GM18507 (cell line): ENCODE results near the gene MAD1L1.

Experiments used
- DNase-seq: peaks from one replicate; pipeline ENCODE4 v3.0.0; 2011; ENCODE audit warnings: low read depth; ENCODE audit not compliant: insufficient read length; ENCODE audit errors: extremely low spot score
- FAIRE-seq: peaks from 2 replicates; lab custom pipeline; 2011; peaks lifted over from hg19 to GRCh38; lab: Jason Lieb, UNC

MAD1L1 gene

GRCh38 chr7:2114926-2115759 lies 117.6 kb downstream of the MAD1L1 start:
- no peak for FAIRE-seq
- no peak for DNase-seq

GRCh38 chr7:2114052-2114451 lies 118.7 kb downstream of the MAD1L1 start:
- DNase-seq (no peak), FAIRE-seq (no peak)

DNA sequence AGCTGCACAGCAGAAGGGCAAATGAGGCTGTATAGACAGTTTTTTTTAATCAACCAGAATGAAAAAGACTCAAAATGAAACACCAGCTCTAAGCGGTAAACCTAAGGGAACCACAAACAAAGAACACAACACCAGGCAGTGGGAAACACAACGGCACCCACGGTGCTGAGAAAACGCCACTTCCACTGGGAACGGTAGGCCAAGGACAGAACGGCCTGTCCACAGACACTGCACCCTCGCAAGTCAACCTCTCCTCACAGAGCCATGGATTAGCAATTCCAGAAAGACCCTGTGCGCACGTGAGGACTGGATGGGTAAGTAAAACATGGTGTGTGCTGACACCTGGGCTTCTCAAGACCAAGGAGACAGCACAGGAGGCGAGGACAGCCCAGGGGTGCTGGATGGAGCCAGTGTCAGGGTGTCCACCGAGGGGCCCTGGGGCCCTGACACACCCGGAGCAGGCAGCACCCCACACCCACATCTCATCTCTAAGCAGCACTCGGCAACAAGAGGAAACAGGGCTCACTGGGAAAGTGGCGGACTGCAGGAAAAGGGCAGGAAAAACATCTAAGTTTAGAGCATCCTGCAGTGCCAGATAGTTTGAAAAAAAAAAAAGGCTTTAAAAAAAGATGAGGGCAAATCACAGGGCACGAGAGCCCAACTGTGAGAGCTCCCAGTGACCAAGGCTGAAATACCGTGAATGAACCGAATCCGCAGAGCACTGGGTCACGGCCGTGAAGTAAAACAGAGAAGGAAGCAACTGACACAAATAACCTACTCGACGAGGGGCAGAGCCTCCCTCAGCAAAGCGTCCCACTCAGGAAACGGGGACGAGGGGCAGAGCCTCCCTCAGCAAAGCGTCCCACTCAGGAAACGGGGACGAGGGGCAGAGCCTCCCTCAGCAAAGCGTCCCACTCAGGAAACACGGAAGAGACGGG lies 120.2 kb downstream of the MAD1L1 start:
- no peak for DNase-seq
- FAIRE-seq, result no peak

- FAIRE-seq (no peak), DNase-seq (no peak)
Observed at GRCh38 chr7:2111568-2111967, 121.2 kb downstream of the MAD1L1 start.

DNA sequence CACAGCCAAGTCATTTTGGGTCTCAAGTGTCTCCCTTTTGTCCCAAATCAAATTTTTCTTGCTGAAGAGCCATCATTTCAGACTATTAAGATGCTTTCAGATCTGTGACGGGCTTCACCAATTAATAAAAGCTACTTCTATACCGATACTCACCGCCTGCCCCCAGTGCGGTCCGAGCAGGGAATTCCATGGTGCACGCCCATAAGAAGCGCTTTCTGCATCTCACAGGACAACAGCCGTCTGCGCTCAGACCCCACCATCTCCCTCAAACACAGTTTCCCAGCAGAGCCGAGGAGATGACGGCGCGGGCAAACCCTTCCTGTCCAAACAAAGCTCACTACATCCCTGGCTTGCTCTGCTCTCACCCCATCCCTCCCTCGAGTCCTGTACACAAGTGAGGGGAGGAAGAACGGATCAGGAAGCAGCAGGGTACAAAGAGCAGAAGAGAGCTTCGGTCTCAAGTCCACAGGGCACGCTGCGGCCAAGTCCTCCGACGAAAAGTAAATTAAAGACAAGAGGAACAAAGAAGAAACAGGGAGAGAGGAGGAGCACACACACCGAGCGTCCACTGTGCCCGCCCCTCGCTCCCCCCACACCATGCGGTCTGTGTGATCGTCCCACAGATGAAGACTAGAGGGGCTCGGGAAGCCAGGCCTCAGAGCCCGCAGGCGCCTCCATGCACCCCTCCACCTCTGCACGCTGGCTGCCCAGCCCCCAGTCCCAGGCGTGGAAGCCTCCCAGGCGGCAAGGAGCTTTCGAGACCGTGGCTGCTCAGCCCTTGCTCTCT lies 121.9 kb downstream of the MAD1L1 start:
- FAIRE-seq, result no peak
- DNase-seq, result no peak

GRCh38 chr7:2109936-2110609 lies 122.7 kb downstream of the MAD1L1 start:
- FAIRE-seq (no peak), DNase-seq (peak; percentile 22)

DNA sequence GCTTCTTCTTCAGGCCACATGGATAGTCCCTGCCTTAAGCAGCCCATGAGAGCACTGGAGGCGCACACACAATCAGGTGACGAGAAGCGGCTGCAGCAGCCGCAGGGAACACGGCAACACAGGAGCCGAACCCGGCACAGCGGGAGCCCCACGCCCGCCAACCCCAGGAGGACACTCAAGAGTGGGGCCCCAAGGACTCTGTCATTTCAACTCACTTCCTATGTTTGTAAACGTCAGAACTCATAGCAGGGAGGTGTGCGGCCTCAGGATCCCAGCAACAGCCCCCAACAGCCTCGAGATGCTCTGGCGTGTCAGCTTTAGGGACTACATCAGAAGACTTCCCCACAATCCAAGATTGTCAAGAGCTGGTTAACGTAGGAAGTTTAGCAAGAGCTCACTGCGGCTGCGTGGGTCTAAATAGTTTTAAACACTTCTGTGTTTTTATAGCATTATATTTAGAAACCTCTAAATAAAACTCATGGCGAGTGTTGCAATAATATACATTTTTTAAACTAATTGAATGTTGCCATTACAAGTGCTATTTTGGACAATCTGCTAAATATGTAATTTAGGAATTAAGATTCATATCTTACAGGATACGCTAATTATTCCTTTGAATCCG lies 123.4 kb downstream of the MAD1L1 start:
- DNase-seq, result no peak
- no peak for FAIRE-seq

DNA sequence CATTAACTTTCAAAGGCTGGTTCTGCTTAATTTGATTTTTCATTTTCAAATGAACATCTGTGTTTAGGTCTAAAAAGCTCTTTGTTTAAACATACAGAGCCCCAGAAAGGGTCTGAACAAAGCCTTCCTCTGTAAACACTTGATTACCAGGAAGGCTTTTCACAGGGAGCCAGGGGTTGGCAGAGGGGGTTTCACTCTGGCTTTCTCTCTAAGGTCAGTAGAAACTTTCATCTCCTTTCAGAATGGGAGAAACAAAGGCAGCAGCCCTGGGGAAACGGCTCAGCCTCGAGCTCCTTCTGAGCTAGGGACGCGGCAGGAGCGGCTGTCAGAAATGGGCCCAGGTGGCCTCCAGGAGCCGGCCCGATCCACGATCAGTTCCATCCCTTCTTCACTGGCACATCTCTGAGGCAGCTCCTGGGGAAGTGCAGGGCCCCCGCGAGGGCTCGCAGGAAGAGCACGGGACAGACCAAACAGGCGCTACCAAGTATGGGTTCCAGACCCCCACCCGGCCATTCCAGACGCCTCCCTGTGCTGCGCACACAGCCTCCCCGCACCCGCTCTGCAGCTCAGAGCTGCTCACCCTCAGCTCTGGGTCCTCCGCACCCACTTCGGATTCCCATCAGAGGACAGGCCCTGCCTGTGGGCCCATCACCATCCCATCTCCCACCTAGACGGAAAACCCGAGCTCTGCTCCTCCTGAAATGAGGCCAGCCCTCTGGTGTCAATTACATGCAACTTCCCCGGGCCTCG lies 124.1 kb downstream of the MAD1L1 start:
- FAIRE-seq, result no peak
- DNase-seq, result no peak

DNA sequence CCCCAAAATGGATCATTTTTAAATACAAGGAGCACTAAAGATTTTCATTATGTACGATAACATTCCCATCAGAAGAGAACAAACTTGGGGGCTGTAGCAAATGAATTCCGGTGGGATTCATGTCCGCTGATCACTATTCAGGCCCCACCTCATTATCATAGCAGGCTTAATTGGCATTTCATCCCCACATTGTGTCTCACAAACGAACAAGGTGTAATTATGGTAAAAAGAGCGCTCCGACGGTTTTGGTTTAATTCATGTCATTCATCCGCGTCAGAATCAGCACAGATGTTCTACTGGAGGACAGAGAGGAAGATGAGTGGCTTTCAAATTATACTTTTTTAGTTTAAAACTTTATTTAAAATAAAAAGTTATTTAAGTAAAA lies 124.7 kb downstream of the MAD1L1 start:
- FAIRE-seq, result no peak
- DNase-seq, result no peak

- DNase-seq (no peak), FAIRE-seq (no peak)
Observed at GRCh38 chr7:2107386-2108070, 125.2 kb downstream of the MAD1L1 start.

DNA sequence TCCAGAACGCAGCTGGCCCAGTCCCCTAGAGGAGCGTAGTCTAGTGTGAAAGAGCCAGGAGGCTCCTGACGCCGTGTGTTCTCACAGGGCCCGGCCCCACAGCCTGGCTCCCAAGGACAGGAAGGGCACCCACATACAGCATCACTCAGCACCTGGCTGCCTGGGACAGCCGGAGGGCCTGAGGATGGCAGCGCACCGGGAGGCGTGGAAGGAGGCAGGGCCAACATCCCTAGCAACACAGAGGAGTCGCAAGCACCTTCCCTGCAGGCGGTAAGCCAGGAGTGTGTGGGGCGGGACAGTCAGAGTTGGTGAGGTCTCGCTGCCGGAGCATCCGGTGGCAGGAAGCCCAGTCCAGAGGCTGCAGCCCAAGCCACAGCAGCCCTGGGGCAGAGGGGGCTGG lies 125.8 kb downstream of the MAD1L1 start:
- FAIRE-seq (no peak), DNase-seq (no peak)

- no peak for DNase-seq
- FAIRE-seq, result no peak
Observed at GRCh38 chr7:2106440-2106839, 126.3 kb downstream of the MAD1L1 start.

- FAIRE-seq (no peak), DNase-seq (no peak)
Observed at GRCh38 chr7:2105917-2106316, 126.8 kb downstream of the MAD1L1 start.

DNA sequence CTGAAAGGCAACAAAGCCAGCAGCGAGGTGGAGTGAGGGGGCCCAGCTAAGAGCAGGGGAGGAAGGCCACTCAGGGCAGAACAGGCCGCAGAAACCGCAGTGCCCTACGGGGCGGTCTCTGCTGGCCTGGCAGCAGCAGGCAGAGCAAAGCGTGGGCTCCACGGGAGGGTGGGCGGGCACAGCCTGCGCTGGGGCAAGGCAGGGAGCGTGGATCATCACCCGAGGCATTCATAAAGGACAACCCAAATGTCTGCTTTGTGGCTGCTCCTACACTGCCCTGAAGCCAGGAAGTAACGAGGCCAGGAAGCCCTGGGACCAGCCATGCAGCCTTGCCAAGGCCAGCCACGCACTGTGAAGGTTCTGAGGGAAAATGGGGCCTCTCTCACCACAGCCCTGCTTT lies 127.5 kb downstream of the MAD1L1 start:
- FAIRE-seq, result no peak

DNA sequence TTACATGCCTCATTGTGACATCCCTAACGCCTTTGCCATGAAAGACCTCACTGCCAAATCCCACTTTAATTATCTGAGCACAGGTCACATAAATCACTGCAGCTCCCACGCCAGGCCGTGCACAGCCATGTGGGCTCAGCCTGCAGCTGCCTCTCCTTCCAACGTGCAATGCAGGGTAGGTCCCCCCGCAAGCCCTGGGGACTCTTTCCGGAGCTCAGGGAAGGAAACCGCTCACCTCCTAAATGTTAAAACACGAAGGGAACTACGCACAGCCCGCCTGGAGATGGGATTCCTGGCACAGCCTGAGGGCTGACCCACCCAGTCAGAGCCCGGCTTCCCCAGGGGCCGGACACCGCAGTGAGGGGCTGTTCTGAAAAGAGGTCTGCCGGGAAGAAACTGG lies 128.0 kb downstream of the MAD1L1 start:
- DNase-seq, result no peak

More for the DNA sequence above, 127.5 kb downstream of the MAD1L1 start:
- DNase-seq, result no peak

DNA sequence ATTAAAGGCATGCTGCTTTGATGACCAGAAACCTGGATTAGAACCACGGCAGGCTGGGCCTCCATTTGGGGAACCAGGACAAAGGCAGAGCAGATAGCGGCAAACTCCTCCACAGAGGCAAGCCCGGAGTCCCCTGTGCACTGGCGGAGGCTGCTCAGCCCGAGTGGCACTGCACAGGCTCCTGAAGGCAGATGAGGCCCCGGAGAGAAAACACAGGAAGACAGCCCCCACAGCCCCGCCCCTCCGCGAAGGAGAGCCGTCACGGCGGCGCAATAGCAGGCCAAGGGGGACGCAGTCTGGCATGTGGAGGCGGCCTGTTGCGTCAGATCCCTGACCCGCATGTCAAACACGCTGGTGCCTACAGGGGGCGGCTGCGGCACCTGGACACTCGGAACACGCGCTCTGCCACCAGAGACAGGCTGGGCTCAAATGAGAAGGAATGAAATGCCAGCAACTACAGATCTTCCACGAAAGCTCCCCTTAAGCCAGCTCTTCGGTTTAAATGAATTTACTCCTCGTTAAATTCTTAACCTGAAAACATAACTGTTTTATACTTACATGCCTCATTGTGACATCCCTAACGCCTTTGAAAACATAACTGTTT lies 128.5 kb downstream of the MAD1L1 start:
- FAIRE-seq (no peak), DNase-seq (peak; percentile 42)

More for the DNA sequence above, 128.0 kb downstream of the MAD1L1 start:
- FAIRE-seq, result no peak
